ENCODE data around the gene ZNF778. TPM values are rescaled to one million over a fixed set of nuclear protein-coding genes. Genes with fewer than 3 reads are reported as not detected.

ZNF778 gene
- total RNA-seq, 2 donors from 2014 or later = 12.9 to 30.2 TPM

- Histone ChIP-seq H3K4me3 (no peak overlapping the region), H3K36me3 (no peaks in the 10 kb centered on the region), H3K27ac (no peak overlapping the region), H3K9me3 (no peaks in the 10 kb centered on the region), H3K4me1 (replicated peaks) (no peaks in the 10 kb centered on the region), H3K27me3 (replicated peaks; ENCODE audit: insufficient read depth) (no peaks in the 10 kb centered on the region)
- DNase-seq (ENCODE audit: low spot score) = no peak
- TF ChIP-seq POLR2AphosphoS5 (IDR thresholded peaks at IDR 0.05) (no peak), POLR2A (IDR thresholded peaks at IDR 0.05) (no peak), CTCF (IDR thresholded peaks at IDR 0.05) (no peak)
- WGBS = 74% methylated on average over 23 of the region's 23 CpGs
- intact Hi-C loops (cut with DNase I) = loop anchor here (10.0 kb wide), 1 partner anchor 439 kb away; no protein-coding TSS in a partner anchor
These were observed 43.3 kb upstream of the ZNF778 start for GRCh38 chr16:89174055-89174827.

- intact Hi-C loops (cut with DNase I) = loop anchor here (10.0 kb wide), 1 partner anchor 440 kb away; no protein-coding TSS in a partner anchor
- Histone ChIP-seq H3K36me3 (no peaks in the 10 kb centered on the region), H3K4me3 (no peak overlapping the region), H3K4me1 (replicated peaks) (no peaks in the 10 kb centered on the region), H3K27me3 (replicated peaks; ENCODE audit: insufficient read depth) (no peaks in the 10 kb centered on the region), H3K9me3 (no peaks in the 10 kb centered on the region), H3K27ac (no peak overlapping the region)
- 91% methylated on average over 14 of the region's 14 CpGs for WGBS
- DNase-seq (ENCODE audit: low spot score) = no peak
- no peak for TF ChIP-seq CTCF (IDR thresholded peaks at IDR 0.05)
- no peak for TF ChIP-seq POLR2AphosphoS5 (IDR thresholded peaks at IDR 0.05)
These were observed 42.6 kb upstream of the ZNF778 start for GRCh38 chr16:89174877-89175276.

GRCh38 chr16:89175280-89176146 is 42.0 kb upstream of the ZNF778 start:
- WGBS = 54% methylated on average over 18 of the region's 20 CpGs

GRCh38 chr16:89176147-89176690 is 41.3 kb upstream of the ZNF778 start:
- H3K27ac ChIP-seq = no peak overlapping the region
- intact Hi-C loops (cut with DNase I) = loop anchor here (10.0 kb wide), 1 partner anchor 441 kb away; no protein-coding TSS in a partner anchor
- no peak overlapping the region for H3K4me3 ChIP-seq
- no peaks in the 10 kb centered on the region for H3K27me3 ChIP-seq (replicated peaks; ENCODE audit: insufficient read depth)
- no peak for TF ChIP-seq CTCF (IDR thresholded peaks at IDR 0.05)
- no peak for TF ChIP-seq POLR2AphosphoS5 (IDR thresholded peaks at IDR 0.05)
- no peak for TF ChIP-seq POLR2A (IDR thresholded peaks at IDR 0.05)
- no peaks in the 10 kb centered on the region for H3K36me3 ChIP-seq
- 79% methylated on average over 23 of the region's 27 CpGs for WGBS
- H3K9me3 ChIP-seq = no peaks in the 10 kb centered on the region
- DNase-seq (ENCODE audit: low spot score) = no peak
- no peaks in the 10 kb centered on the region for H3K4me1 ChIP-seq (replicated peaks)

More at GRCh38 chr16:89175280-89176146, 42.0 kb upstream of the ZNF778 start:
- intact Hi-C loops (cut with DNase I) = loop anchor here (10.0 kb wide), 1 partner anchor 441 kb away; no protein-coding TSS in a partner anchor
- no peak overlapping the region for H3K4me3 ChIP-seq
- no peaks in the 10 kb centered on the region for H3K4me1 ChIP-seq (replicated peaks)
- no peak overlapping the region for H3K27ac ChIP-seq
- DNase-seq (ENCODE audit: low spot score) = no peak
- H3K36me3 ChIP-seq = no peaks in the 10 kb centered on the region
- TF ChIP-seq POLR2A (IDR thresholded peaks at IDR 0.05) = no peak
- no peak for TF ChIP-seq CTCF (IDR thresholded peaks at IDR 0.05)
- no peaks in the 10 kb centered on the region for H3K9me3 ChIP-seq
- no peaks in the 10 kb centered on the region for H3K27me3 ChIP-seq (replicated peaks; ENCODE audit: insufficient read depth)
